GM18505 (cell line): Measurements from ENCODE around the gene MAGI2.

Experiments
- ATAC-seq: cut with Tn5 transposase; IDR thresholded peaks from one replicate; pipeline ENCODE4 v1.9.1; 2021; ENCODE audit not compliant: unreplicated experiment
- POLR2A ChIP-seq: IDR thresholded peaks from 4 replicates; pipeline ENCODE4 v1.6.1; 2011; ENCODE audit warnings: borderline replicate concordance; ENCODE audit not compliant: insufficient read depth, insufficient read length; ENCODE audit errors: extremely low read depth

The MAGI2 gene

DNA sequence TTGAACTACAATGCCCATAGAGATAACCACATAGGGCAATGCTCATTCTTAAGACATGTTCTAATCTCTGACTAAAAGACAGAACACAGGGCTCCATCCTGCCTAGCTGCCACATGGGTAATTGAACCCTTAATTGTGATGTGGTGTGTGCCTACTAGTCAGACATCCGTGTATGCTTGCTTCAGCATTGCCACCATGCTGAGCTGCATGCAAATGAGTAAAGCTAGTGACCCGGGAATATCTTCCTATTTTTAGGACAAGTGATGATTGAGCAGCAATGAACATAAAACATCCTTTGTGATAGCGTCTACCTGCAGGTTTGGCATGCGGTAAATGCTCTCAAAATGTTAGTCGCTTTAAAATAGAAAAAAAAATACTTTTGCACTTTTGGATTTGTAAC lies 115.8 kb downstream of the MAGI2 start:
- TF ChIP-seq POLR2A, result no peak
- ATAC-seq, result no peak

DNA sequence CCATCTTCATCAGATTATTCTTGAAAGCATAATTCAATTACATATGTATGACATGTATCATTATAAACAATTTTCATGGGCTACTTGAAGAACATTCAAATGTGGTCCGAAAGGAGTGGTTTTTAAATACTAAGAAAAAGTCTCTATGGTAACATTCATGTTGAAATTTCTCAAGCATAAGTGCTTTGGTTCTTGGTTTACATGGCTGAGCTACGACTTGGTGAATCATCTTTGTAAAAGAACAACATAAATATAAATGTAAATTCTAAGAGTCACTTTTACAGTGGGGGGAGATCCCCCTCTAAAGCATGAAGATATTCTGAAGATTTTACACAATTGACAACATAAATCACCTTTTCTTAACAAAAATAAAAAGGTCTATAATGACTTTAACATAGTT lies 118.6 kb downstream of the MAGI2 start:
- TF ChIP-seq POLR2A, result no peak
- ATAC-seq, result no peak

GRCh38 chr7:79334334-79334733 lies 119.1 kb downstream of the MAGI2 start:
- no peak for TF ChIP-seq POLR2A
- ATAC-seq, result no peak

DNA sequence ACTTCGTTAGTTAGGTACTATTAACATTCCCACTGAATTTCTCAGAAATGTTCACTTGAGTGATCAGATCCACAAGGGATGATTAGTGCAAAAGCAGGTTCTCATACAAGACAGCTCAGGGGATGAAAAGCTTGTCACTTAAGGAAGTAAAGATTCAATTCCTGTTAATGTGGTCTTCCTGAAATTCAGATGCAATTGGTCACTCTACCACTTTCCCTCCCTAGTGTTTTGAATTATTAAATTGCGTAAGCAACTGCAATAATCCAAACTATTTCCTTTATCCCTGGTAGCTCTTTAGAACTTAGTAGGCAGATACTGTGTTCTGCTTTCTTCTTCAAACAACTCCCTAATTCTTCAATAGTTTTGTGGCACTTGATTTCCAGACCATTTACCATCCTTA lies 121.4 kb downstream of the MAGI2 start:
- ATAC-seq, result no peak

DNA sequence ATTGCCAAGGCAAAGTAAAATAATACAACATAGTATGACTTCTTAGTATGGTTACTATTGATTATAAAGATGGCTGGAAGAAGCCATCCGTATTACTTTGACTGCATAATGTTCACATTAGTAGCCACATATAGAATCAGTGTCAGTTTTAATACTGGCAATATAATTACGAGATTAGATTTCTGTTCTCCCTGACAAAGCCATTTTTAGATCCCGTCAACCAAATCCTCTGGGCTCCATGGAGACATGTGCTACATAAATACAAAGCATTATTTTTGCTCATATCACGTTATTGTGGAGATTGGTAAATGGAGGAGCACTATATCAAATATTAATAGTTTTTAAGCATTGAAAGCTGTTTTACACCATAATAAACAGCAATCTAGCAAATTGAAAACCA lies 124.0 kb downstream of the MAGI2 start:
- no peak for ATAC-seq
- no peak for TF ChIP-seq POLR2A

More for the DNA sequence above, 121.4 kb downstream of the MAGI2 start:
- TF ChIP-seq POLR2A, result no peak

DNA sequence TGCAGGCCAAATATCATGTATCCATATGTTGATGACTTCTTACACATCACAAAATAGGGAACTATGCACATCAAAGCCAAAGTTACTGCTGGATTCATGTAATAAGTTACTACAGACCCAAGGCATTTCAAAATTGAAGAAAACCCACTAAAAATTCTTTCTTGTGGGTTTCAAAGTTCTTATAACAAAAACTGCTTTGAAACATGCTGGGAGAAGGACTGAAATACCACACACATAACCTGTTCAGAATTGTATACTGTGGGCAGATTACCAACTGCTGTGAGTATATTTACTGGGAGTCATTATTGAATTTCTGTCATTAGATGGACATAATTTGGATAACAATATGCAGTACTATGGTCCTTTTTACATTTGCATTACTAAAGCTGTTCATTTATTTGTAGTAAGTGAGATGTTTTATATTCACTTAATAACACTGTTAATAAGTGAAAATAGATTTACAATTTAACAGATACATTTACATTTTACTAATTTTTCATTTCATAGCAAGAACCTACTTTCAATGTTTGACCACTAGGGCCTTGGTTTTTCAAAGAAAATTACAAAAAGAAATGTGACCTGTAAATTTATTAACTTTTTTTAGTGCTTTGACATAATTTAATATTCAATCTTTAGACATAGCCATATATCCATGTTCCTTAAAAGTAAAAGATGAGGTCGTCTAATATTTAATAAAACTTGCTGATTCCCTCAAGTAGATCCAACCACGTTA lies 132.6 kb downstream of the MAGI2 start:
- ATAC-seq, result no peak
- no peak for TF ChIP-seq POLR2A

- no peak for TF ChIP-seq POLR2A
- ATAC-seq, result no peak
Observed at GRCh38 chr7:79319369-79319768, 134.1 kb downstream of the MAGI2 start.

DNA sequence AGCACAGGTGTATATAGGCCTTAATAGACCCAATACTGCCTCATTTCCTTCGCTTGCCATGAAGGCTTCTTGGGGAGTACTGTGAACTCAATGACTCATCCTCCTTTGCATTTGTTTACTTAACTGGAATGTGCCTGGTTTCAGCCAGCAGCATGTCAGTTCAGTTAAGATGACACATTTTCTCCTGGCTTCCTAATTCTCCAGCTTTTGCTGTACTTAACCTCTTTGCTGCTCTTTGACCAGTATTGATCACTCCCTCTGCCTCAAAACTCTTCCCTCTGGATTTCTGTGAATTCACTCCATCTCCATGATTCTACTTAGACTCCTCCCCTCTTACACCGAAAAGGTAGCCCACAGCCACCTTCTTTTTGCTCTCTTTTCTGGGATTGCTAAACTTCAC lies 135.7 kb downstream of the MAGI2 start:
- no peak for ATAC-seq

DNA sequence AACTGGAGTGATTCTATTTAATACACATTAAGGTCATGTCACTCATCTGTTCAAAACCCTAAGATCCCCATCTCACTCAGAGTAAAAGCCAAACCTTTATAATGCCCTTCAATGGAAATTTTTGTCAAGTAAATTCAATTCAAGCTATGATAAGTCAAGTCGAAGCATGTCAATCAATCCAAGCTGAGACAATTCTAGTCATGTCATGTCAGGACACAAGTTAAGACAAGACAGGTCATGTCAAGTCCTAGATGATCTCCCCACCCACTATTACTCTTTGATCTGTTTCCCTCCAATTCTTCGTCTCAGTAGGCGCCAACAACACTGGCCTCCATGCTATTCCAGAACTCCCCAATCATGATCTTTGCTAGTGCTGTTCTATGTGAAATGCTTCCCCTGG lies 141.4 kb downstream of the MAGI2 start:
- no peak for ATAC-seq
- no peak for TF ChIP-seq POLR2A

More for the DNA sequence above, 135.7 kb downstream of the MAGI2 start:
- no peak for TF ChIP-seq POLR2A

- ATAC-seq, result no peak
- no peak for TF ChIP-seq POLR2A
Observed at GRCh38 chr7:79308192-79308591, 145.3 kb downstream of the MAGI2 start.

DNA sequence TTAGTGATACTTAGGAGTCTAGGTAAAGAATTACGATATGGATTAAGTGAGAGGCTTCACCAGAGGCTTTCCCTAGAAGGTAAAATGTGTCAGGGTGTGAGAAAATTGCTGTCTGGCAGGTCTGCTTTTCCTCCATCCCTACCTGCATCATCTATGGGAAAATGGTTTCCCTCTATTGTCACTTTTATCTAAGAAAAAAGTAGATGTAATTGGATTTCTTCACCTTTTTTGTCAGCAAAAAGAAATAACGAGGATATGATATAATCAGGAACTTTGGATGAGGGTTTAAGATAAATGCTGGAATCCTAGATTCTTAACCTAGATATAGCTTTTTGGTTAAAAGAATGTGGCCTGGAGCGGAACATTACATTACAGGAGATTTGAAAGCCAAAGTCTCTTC lies 146.1 kb downstream of the MAGI2 start:
- ATAC-seq, result no peak
- no peak for TF ChIP-seq POLR2A

- no peak for ATAC-seq
- no peak for TF ChIP-seq POLR2A
Observed at GRCh38 chr7:79304711-79305110, 148.8 kb downstream of the MAGI2 start.

DNA sequence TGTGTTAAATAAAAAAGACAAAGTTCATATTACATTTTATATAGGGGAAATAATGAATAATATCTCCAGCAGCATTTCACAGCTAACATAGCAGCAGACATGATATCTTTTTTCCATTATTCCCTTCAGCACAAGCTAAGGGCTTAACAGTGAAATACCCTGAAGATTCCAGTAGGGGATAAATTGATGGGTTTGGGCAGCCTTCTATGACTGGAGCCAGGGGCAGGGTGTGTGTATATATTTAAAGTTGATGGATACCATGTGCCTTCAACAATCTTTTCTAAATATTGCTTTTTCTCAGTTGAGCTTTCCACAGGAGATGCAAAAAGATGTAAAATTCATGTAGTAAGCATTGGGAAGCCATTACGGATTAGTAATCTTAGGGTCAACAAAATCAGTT lies 151.2 kb downstream of the MAGI2 start:
- no peak for TF ChIP-seq POLR2A
- no peak for ATAC-seq

GRCh38 chr7:79301419-79301818 lies 152.0 kb downstream of the MAGI2 start:
- TF ChIP-seq POLR2A, result no peak
- ATAC-seq, result no peak

GRCh38 chr7:79300573-79300972 lies 152.9 kb downstream of the MAGI2 start:
- TF ChIP-seq POLR2A, result no peak
- ATAC-seq, result no peak

DNA sequence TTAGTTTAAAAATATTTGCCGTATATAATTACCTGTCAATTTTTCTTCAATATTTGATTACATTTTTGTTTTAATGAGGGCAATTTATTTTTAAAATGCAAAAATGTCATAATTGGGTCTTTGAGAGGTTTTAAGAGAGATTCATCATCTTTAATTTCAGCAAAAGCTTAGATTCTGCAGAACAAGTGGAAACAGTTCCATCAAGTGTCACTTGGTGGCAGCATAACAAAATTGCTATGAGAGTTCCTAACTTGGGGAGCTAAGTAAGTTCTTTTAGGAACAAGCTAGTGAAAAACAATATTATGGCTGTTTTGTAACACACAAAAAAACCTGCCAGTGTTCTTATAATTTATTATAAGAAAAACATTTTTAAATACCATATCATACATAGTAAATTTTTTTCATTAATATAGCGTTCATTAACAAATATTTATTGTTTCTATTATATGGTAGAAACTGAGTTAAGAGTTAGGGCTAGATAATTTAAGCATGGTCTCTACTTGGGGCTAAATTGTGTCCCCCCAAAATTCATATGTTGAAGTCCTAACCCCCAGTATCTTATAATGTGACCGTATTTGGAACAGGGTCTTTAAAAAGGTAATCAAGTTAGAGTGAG lies 155.2 kb downstream of the MAGI2 start:
- ATAC-seq, result peak; percentile 67
- TF ChIP-seq POLR2A, result no peak
